Fibroblast of skin of left quadriceps (primary cell): Measurements from ENCODE around the gene SOX18.

ENCODE experiments used
- DNase-seq, 2 experiments: peaks; one replicate each; pipeline ENCODE4 v3.0.0-alpha.2; 2013; ENCODE audit warnings: low read depth in 2 of 2

Gene SOX18

GRCh38 chr20:64068386-64069208, 19.2 kb upstream of the SOX18 start:
- DNase-seq = no peak

GRCh38 chr20:64067733-64068307, 18.4 kb upstream of the SOX18 start:
- DNase-seq = no peak

GRCh38 chr20:64067005-64067632, 17.7 kb upstream of the SOX18 start:
- DNase-seq = no peak

GRCh38 chr20:64065974-64066343, 16.5 kb upstream of the SOX18 start:
- no peak for DNase-seq

GRCh38 chr20:64065062-64065973, 15.9 kb upstream of the SOX18 start:
- no peak for DNase-seq

GRCh38 chr20:64064145-64064698, 14.8 kb upstream of the SOX18 start:
- no peak for DNase-seq

- DNase-seq = no peak
Measured at GRCh38 chr20:64063389-64064144, 14.1 kb upstream of the SOX18 start.

- DNase-seq = peak; percentile 89
Measured at GRCh38 chr20:64062596-64063388, 13.4 kb upstream of the SOX18 start, which contains the start of gene TCEA2. TCEA2 (plus strand) TSS chr20:64063198; CDS start chr20:64063313, 115 bp downstream.

GRCh38 chr20:64062276-64062595, 12.8 kb upstream of the SOX18 start:
- no peak for DNase-seq

- DNase-seq = no peak
Measured at GRCh38 chr20:64058536-64058935, 9.1 kb upstream of the SOX18 start.

- DNase-seq = no peak
Measured at GRCh38 chr20:64057628-64058498, 8.4 kb upstream of the SOX18 start.

- DNase-seq = no peak
Measured at GRCh38 chr20:64056889-64057627, 7.6 kb upstream of the SOX18 start.

- DNase-seq = no peak
Measured at GRCh38 chr20:64056639-64056888, 7.1 kb upstream of the SOX18 start.

- no peak for DNase-seq
Measured at GRCh38 chr20:64055893-64056638, 6.6 kb upstream of the SOX18 start.

GRCh38 chr20:64055396-64055892, 6.0 kb upstream of the SOX18 start:
- DNase-seq = no peak

- DNase-seq = no peak
Measured at GRCh38 chr20:64053841-64054661, 4.6 kb upstream of the SOX18 start.
